Adrenal gland (tissue), 5 donors: ENCODE measurements around the gene TBC1D22A.

Experiments
- POLR2A ChIP-seq, 2 donors: fragments of 450-650 bp; IDR thresholded peaks; one replicate each; pipeline ENCODE4 v1.6.1; 2017; ENCODE audit warnings: antibody characterized with exemption in 2 of 2, mild to moderate bottlenecking in 2 of 2, moderate library complexity in 1 of 2
- TF ChIP-seq, protein P1 (sequence below), 6 experiments: fragments of 450-650 bp in 4 of 6; fragments of 200-600 bp in 2 of 6; sonication (generic) in 1 of 6; IDR thresholded peaks; 1 replicate in 5 of 6; 2 replicates in 1 of 6; pipeline versions ENCODE4 v1.5.1 to v1.8.0; 2016 to 2021; ENCODE audit warnings: antibody characterized with exemption in 6 of 6, mild to moderate bottlenecking in 2 of 6, moderate library complexity in 1 of 6
- donor health status: DM: no; HTN: no; CAD: no.

DNA sequence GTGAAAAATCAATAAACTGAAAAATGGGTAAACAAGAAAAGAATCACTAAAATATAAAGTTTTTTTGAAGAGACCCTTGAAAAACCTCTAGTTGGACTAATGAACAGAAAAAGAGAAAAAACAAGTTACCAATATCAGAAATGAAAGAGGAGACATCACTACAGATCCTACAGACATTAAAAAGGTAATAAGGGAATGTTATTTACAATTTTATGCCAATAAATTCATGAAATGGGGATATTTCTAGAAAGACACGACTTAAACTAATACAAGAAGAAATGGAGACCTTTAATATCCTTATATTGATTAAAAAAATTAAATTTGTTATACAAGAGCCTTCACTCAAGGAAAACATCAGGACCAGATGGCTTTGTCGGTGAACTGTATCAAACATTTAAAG, 109.4 kb downstream of the TBC1D22A start:
- TF ChIP-seq, protein P1, sequence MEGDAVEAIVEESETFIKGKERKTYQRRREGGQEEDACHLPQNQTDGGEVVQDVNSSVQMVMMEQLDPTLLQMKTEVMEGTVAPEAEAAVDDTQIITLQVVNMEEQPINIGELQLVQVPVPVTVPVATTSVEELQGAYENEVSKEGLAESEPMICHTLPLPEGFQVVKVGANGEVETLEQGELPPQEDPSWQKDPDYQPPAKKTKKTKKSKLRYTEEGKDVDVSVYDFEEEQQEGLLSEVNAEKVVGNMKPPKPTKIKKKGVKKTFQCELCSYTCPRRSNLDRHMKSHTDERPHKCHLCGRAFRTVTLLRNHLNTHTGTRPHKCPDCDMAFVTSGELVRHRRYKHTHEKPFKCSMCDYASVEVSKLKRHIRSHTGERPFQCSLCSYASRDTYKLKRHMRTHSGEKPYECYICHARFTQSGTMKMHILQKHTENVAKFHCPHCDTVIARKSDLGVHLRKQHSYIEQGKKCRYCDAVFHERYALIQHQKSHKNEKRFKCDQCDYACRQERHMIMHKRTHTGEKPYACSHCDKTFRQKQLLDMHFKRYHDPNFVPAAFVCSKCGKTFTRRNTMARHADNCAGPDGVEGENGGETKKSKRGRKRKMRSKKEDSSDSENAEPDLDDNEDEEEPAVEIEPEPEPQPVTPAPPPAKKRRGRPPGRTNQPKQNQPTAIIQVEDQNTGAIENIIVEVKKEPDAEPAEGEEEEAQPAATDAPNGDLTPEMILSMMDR (IDR thresholded peaks at IDR 0.05) = no peak
- no peak for TF ChIP-seq POLR2A (IDR thresholded peaks at IDR 0.05)
